ENCODE data around the gene TMEM17. TPM values are rescaled to one million over a fixed set of nuclear protein-coding genes. Genes with fewer than 3 reads are reported as not detected.
A peak's percentile ranks its signal among the peaks of the same experiment; 100 is the strongest.

TMEM17 gene
- total and polyA plus RNA-seq, 2 of the 13 experiments (the other 11 are each of a cell fraction or from before 2014, with no cell fraction given): 0.22 to 0.50 TPM

DNA sequence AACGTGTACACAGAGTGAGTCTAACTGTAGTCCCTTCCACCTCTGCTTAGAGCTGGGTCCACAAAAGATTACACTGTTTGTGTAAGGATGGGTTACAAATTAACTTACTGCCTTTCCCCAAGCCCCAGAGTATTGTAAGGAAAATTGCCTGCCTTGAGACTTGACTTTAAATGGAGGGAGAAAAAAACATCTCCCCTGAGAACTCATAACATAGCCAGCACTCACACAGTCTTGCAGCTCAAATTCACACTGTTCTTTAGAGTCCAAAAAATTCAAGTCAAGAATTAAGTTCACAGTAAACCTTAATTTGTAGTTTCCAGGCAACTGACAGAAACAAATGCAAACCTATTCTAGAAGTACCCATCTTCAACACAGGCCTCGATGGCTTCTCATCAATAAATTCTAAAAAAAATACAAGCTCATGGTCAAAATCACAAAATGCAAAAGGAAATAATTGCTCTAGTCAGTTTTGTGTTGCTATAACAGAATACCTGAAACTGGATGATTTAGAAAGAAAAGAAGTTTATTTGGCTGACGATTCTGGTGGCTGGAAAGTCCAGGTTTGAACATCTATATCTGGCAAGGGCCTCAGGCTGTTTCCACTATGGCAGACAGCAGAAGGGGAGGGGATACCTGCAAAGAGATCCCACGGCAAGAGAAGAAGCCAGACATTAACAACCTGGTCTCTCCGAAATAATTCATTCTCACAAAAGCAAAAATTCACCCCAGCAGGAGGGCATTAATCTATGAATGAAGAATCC lies 34.6 kb upstream of the TMEM17 start (continued):
- TF ChIP-seq FOXA1 (IDR thresholded peaks at IDR 0.05) (no peak), FOXA1 (CRISPR knock-in tag; IDR thresholded peaks at IDR 0.05) (peak; percentile 81), KAT8 (CRISPR knock-in tag; IDR thresholded peaks at IDR 0.05) (peak; percentile 69), ZFP90 (CRISPR knock-in tag; IDR thresholded peaks at IDR 0.05; ENCODE audit: borderline replicate concordance) (0 out of 2 replicates have a peak, but pooled peaks have one; percentile 72), ZNF335 (CRISPR knock-in tag; IDR thresholded peaks at IDR 0.05) (0 out of 2 replicates have a peak, but pooled peaks have one; percentile 43), CCAR2 (optimal IDR thresholded peaks at IDR 0.05; ENCODE audit: low read depth, low read length) (no peak), NR2C2 (CRISPR knock-in tag; IDR thresholded peaks at IDR 0.05; ENCODE audit: borderline replicate concordance) (peak; percentile 51; the same call in 1 of the 2 replicates), MIER3 (CRISPR knock-in tag; IDR thresholded peaks at IDR 0.05; ENCODE audit: borderline replicate concordance) (peak; percentile 80; the same call in 1 of the 2 replicates), GZF1 (CRISPR knock-in tag; IDR thresholded peaks at IDR 0.05) (no peak), ZNF510 (CRISPR knock-in tag; IDR thresholded peaks at IDR 0.05; ENCODE audit: low read depth) (no peak), TEAD3 (CRISPR knock-in tag; optimal IDR thresholded peaks at IDR 0.05; ENCODE audit: borderline replicate concordance) (peak; percentile 74), FOXA3 (CRISPR knock-in tag; IDR thresholded peaks at IDR 0.05) (peak; percentile 89), ZNF331 (CRISPR knock-in tag; IDR thresholded peaks at IDR 0.05) (peak; percentile 91), SIN3B (IDR thresholded peaks at IDR 0.05; ENCODE audit: low read length) (no peak), BRCA1 (CRISPR knock-in tag; IDR thresholded peaks at IDR 0.05) (no peak), ZNF276 (CRISPR knock-in tag; IDR thresholded peaks at IDR 0.05; ENCODE audit: low read depth) (0 out of 2 replicates have a peak, but pooled peaks have one; percentile 23)
- TF ChIP-seq, protein P1, sequence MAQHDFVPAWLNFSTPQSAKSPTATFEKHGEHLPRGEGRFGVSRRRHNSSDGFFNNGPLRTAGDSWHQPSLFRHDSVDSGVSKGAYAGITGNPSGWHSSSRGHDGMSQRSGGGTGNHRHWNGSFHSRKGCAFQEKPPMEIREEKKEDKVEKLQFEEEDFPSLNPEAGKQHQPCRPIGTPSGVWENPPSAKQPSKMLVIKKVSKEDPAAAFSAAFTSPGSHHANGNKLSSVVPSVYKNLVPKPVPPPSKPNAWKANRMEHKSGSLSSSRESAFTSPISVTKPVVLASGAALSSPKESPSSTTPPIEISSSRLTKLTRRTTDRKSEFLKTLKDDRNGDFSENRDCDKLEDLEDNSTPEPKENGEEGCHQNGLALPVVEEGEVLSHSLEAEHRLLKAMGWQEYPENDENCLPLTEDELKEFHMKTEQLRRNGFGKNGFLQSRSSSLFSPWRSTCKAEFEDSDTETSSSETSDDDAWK (CRISPR knock-in tag; IDR thresholded peaks at IDR 0.05): no peak
- TF ChIP-seq, protein P2, sequence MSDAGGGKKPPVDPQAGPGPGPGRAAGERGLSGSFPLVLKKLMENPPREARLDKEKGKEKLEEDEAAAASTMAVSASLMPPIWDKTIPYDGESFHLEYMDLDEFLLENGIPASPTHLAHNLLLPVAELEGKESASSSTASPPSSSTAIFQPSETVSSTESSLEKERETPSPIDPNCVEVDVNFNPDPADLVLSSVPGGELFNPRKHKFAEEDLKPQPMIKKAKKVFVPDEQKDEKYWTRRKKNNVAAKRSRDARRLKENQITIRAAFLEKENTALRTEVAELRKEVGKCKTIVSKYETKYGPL (CRISPR knock-in tag; IDR thresholded peaks at IDR 0.05): 0 out of 2 replicates have a peak, but pooled peaks have one; percentile 36
- TF ChIP-seq, protein P3, sequence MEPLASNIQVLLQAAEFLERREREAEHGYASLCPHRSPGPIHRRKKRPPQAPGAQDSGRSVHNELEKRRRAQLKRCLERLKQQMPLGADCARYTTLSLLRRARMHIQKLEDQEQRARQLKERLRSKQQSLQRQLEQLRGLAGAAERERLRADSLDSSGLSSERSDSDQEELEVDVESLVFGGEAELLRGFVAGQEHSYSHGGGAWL (CRISPR knock-in tag; IDR thresholded peaks at IDR 0.05): no peak
- TF ChIP-seq, protein P4, sequence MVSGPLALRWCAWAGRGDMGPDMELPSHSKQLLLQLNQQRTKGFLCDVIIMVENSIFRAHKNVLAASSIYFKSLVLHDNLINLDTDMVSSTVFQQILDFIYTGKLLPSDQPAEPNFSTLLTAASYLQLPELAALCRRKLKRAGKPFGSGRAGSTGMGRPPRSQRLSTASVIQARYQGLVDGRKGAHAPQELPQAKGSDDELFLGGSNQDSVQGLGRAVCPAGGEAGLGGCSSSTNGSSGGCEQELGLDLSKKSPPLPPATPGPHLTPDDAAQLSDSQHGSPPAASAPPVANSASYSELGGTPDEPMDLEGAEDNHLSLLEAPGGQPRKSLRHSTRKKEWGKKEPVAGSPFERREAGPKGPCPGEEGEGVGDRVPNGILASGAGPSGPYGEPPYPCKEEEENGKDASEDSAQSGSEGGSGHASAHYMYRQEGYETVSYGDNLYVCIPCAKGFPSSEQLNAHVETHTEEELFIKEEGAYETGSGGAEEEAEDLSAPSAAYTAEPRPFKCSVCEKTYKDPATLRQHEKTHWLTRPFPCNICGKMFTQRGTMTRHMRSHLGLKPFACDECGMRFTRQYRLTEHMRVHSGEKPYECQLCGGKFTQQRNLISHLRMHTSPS (CRISPR knock-in tag; IDR thresholded peaks at IDR 0.05; ENCODE audit: low read depth): no peak
